ENCODE results near the gene ZNF74.
"Not testable (repeated sequence)": the region's sequence is repeated elsewhere in the genome, so short reads cannot be mapped to it uniquely, and the experiment has no call there.

Gene ZNF74

DNA sequence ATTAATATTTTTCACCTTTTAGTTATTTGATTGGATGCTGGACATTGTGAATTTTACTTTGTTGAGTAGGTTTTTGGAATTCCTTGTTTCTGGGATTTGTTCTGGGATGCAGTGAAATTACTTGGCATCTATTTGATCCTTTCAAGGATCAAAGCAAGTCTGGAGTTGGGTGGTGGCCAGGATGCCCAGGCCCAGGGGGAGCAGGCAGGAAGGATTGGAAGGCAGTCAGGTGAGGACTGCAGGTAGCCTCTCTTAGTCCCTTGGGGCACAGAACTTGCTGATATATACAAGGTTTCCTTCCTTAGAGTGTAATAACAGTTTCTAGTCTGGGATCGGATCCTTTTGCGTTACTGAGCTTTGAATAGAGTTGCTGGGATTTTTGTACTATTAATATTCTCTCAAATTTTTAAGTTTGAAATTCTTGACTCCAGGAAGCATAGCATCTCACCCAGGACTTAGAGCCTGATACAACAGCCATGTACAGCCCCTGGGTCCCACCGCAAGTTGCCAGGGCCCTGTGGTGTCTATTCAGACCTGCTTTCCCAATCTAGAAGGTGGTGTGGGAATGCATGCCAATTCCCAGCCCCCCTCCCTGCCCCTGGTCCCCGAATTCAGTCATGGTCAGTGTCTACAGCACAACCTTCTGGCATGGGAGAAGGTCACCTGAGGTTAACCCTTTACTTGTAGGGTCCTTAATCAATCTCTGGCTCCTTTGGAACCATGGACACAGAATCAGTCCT, 6.1 kb downstream of the ZNF74 start:
- DNase-seq (ENCODE audit: low read depth in 4 of 4, low spot score in 1 of 4): no peak

GRCh38 chr22:20400606-20401375, 6.8 kb downstream of the ZNF74 start:
- DNase-seq (ENCODE audit: low read depth in 4 of 4, low spot score in 1 of 4): no peak

- no peak for DNase-seq (ENCODE audit: low read depth in 4 of 4, low spot score in 1 of 4)
These were observed 7.5 kb downstream of the ZNF74 start for GRCh38 chr22:20401376-20402014.

DNA sequence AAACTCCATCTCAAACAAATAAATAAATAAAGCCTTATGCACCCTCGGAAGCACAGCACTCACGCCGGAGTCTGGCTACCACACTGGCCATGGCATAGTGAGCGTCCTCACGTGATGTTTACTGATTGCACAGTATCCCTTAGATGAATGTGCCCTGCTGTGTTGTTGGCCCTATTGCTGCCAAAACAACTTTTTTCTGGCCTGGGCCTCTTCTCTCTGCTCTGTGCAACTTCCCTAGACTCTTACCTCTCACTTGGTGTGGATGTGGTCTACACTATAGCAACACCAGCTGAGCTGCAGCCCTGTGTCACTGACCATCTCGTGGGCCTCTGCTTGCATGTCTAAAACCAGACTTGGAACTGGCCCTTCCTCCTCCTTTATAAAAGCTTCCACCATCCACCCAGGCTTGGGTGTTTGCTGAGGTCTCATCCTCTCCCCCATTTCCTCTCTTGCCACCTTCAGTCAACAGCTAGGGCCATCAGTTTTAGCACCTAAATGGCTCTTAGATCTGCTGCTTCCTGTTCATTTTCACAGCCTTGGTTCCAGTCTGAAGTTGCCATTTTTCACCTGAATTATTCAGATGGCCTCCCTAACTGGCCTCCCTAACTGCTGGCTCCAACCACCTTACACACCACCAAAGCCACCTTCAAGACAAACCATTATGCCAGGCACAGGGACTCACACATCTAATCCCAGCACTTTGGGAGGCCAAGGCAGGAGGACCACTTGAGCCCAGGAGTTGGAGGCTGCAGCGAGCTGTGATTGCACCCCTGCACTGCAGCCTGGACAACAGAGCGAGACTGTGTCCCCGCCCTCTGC, 9.2 kb downstream of the ZNF74 start:
- DNase-seq (ENCODE audit: low read depth in 4 of 4, low spot score in 1 of 4): no peak

DNA sequence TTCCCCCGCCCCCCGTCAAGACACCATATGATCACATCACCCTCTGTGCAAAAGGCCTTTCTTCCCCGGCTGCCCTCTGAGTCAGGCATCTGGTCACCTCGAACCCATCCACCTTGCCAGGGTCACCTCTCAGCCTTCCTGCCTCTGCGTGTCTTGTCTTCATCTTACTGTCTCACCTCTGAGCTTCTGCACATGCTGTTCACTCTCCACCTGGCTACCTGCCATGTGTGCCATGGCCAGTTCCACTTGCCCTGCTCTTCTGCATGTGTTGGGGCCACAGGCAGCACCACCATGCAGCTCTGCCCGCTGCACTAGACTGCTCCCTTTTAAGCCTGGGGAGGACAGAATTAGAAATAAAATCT, 9.8 kb downstream of the ZNF74 start:
- DNase-seq (ENCODE audit: low read depth in 4 of 4, low spot score in 1 of 4): no peak

- DNase-seq (ENCODE audit: low read depth in 4 of 4, low spot score in 1 of 4): no peak
These were observed 10.9 kb downstream of the ZNF74 start for GRCh38 chr22:20404881-20405280.

GRCh38 chr22:20405291-20405930, 11.5 kb downstream of the ZNF74 start:
- DNase-seq (ENCODE audit: low read depth in 4 of 4, low spot score in 1 of 4): no peak

DNA sequence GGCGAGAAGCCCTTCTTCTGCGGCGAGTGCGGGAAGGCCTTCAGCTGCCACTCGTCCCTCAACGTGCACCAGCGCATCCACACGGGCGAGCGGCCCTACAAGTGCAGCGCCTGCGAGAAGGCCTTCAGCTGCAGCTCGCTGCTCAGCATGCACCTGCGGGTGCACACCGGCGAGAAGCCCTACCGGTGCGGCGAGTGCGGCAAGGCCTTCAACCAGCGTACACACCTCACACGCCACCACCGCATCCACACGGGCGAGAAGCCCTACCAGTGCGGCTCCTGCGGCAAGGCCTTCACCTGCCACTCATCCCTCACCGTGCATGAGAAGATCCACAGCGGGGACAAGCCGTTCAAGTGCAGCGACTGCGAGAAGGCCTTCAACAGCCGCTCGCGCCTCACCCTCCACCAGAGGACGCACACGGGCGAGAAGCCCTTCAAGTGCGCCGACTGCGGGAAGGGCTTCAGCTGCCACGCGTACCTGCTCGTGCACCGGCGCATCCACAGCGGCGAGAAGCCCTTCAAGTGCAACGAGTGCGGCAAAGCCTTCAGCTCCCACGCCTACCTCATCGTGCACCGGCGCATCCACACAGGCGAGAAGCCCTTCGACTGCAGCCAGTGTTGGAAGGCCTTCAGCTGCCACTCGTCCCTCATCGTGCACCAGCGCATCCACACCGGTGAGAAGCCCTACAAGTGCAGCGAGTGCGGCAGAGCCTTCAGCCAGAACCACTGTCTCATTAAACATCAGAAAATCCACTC, 12.2 kb downstream of the ZNF74 start:
- no peak for DNase-seq (ENCODE audit: low read depth in 4 of 4, low spot score in 1 of 4)

- no peak for DNase-seq (ENCODE audit: low read depth in 4 of 4, low spot score in 1 of 4)
These were observed 12.9 kb downstream of the ZNF74 start for GRCh38 chr22:20406686-20407408.

DNA sequence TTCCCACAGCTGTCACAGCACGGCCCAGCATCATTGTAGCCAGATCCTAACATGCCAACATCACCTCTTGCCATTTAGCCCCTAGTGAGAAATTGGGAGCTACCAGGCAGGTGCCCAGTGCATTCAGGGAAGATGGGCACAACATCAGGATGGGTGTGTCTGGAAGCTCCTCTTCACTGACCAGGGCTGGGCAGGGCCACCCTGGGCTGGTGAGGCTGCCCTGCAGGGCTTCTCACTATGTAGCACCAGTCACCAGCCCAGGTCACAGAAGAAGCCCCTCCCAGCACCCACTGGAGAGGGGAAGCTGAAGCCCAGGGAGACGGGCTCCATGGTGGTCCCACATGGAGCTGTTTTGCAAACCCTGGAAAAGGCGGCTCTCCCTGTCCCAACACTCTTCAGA, 13.9 kb downstream of the ZNF74 start:
- DNase-seq (ENCODE audit: low read depth in 4 of 4, low spot score in 1 of 4): no peak

- no peak for DNase-seq (ENCODE audit: low read depth in 4 of 4, low spot score in 1 of 4)
These were observed 14.9 kb downstream of the ZNF74 start for GRCh38 chr22:20408891-20409290.

DNA sequence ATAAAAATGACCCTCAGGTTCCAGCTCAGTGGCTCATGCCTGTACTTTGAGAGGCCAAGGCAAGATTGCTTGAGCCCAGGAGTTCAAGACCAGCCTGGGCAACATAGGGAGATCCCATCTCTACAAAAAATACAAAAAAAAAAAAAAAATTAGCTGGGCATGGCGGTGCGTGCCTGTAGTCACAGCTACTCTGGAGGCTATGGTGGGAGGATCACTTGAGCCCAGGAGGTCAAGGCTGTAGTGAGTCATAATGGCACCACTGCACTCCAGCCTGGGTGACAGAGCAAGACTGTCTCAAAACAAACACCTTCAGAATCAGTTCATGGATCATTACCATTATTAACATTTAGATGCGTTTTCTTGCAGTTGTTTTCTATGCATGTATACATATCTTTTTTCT, 15.4 kb downstream of the ZNF74 start:
- DNase-seq (ENCODE audit: low read depth in 4 of 4, low spot score in 1 of 4): not testable (repeated sequence)

- no peak for DNase-seq (ENCODE audit: low read depth in 4 of 4, low spot score in 1 of 4)
These were observed 18.7 kb downstream of the ZNF74 start for GRCh38 chr22:20412474-20413216.

DNA sequence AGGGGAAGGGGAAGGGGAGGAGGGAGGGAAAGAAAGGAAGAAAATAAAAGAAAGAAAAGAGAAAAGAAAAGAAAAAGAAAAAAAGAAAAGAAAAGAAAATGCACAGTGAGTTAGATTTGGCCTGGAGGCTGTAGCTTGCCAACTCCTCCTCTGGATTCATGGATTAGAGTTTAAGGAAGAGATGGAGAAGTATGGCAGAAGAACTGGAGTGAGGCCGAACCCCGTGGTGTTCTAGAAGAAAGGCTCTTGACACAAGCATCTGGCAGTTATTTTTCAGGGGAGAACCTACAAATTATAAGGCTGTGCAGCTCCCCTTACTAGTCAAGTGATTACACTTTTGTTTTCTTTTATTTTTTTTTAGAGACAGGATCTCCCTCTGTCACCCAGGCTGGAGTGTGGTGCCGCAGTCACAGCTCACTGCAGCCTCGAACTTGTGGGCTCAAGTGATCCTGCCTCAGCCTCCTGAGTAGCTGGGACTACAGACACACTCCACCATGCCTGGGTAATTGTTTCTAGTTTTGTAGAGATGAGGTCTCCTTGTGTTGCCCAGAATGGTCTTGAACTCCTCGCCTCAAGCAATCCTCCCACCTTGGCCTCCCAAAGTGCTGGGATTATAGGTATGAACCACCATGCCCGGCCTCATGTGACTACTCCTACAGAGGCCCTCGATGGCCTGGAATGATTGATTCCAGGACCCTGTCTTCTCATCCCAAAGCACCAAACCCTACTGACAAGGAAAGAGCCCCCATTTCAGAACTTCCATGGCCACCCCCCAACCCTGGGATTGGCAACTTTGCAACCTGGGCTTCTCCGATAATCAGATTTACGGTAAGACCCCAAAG, 19.5 kb downstream of the ZNF74 start:
- no peak for DNase-seq (ENCODE audit: low read depth in 4 of 4, low spot score in 1 of 4)

DNA sequence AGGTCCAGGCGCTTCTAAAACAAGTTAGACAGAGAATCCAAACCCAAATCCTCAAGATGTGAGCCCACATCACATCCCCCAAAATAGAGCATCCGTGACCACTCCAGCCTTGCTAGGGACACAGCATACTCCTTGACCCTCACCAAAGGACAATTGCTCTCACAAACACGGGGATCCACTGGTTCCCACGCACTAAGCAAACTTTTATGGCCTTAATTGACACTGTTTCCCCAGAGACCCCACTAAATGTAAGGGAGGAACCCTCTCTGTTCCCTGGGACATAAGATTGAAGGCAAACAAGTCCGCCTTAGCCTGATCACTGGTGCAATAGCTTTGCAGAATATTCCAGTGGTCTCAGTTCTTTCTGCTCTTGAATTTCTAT, 20.1 kb downstream of the ZNF74 start:
- no peak for DNase-seq (ENCODE audit: low read depth in 4 of 4, low spot score in 1 of 4)

DNA sequence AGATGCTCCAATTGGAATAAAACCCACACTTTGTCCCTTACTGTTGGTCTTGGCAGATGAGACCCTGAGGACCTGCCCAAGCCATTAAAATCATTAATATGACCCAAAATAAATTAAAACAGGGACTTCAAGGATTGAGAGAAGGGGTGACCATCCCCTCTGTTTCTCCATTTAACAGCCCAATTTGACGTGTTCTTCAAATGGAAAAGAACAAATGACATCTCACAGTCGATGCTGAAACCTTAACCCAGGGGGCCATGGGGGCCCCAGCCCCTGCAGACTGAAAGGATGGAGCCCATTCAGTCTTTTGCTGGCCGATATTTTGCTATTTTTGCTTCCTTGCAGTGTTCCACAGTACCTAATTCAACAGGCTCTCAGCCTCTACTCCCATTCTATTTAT, 20.5 kb downstream of the ZNF74 start:
- no peak for DNase-seq (ENCODE audit: low read depth in 4 of 4, low spot score in 1 of 4)

GRCh38 chr22:20415241-20415640, 21.3 kb downstream of the ZNF74 start:
- not testable (repeated sequence) for DNase-seq (ENCODE audit: low read depth in 4 of 4, low spot score in 1 of 4)

DNA sequence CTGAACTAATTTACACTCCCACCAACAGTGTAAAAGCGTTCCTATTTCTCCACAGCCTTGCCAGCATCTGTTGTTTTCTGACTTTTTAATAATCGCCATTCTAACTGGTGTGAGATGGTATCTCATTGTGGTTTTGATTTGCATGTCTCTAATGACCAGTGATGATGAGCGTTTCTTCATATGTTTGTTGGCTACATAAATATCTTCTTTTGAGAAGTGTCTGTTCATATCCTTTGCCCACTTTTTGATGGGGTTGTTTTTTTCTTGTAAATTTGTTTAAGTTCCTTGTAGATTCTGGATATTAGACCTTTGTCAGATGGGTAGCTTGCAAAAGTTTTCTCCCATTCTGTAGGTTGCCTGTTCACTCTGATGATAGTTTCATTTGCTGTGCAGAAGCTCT, 21.7 kb downstream of the ZNF74 start:
- DNase-seq (ENCODE audit: low read depth in 4 of 4, low spot score in 1 of 4): not testable (repeated sequence)
